SH-SY5Y (cell line): ENCODE results near the gene KLKB1.

Experiments
- GATA2 ChIP-seq: IDR thresholded peaks from 2 replicates; pipeline ENCODE4 v1.6.1; 2011; ENCODE audit warnings: mild to moderate bottlenecking, low read depth, low read length
- GATA3 ChIP-seq: IDR thresholded peaks from 2 replicates; pipeline ENCODE4 v1.6.1; 2011; ENCODE audit warnings: low read depth, mild to moderate bottlenecking, low read length, moderate library complexity

Gene KLKB1

DNA sequence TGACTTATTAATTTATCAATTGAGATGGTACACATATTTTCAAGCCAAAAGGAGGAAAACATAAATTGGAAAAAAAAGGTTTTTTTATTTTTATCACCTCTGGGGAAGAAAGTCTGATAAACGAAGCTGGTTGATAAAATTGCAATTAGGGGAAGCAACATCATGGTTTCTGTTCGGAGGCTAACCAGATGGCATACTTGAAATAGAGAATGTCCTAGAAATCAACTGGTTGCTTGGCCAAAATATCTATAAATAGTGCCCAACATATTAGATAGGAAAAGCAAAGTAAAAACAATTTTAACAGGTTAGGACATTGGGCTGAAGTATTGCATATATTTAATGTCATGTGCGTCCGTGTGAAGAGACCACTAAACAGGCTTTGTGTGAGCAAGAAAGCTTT, 14.3 kb downstream of the KLKB1 start:
- TF ChIP-seq GATA2 (no peak), GATA3 (no peak)

DNA sequence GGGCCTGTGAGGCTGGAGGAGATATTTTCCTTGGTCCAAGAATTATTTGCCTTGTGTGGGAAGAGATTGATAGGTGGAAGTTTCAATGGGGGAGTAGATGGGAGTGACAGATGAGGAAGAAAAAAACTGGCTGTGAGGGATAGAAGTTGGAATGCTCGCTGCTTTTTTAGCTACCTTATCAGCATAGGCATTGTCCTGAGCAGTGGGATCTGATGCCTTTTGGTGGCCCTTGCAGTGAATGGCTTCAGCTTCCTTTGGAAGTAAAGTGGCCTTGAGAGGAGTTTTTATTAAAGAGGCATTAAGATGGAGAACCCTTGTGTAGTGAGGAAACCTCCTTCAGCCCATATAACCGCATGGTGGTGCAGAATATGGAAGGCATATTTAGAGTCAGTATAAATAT, 16.0 kb downstream of the KLKB1 start:
- TF ChIP-seq GATA3: no peak
- no peak for TF ChIP-seq GATA2

DNA sequence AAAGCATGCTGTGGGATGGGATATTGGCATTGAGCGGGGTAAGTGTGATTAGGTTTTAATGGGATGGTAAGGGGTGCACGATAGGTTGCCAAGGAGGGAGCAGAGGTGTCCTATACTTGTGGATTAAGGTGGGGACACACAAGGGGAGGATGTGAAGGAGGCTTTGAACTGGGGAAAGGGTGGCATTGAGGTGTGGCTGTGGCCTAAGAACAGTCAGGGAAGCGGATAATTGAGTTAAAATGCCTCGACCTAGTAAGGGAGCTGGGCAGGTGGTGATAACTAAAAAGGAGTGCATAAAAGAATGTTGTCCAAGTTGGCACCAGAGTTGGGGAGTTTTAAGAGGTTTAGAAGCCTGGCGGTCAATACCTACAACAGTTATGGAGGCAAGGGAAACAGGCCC, 17.5 kb downstream of the KLKB1 start:
- no peak for TF ChIP-seq GATA2

DNA sequence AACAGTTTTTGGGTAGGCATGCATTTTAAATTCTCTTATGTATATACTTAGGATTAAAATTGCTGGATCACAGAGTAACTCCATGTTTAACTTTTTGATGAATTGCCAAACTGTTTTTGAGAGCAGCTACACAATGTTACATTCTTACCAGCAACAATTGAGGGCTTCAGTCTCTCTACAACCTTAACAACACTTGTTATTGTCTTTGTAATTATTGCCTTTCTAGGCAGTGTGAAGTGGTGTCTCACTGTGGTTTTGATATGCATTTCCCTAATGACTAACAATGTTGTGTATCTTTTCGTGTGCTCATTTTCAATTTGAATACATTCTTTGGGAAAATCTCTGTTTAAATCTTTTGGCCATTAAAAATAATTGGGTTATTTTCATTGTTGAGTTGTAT, 21.3 kb downstream of the KLKB1 start:
- TF ChIP-seq GATA2 (no peak), GATA3 (no peak)

DNA sequence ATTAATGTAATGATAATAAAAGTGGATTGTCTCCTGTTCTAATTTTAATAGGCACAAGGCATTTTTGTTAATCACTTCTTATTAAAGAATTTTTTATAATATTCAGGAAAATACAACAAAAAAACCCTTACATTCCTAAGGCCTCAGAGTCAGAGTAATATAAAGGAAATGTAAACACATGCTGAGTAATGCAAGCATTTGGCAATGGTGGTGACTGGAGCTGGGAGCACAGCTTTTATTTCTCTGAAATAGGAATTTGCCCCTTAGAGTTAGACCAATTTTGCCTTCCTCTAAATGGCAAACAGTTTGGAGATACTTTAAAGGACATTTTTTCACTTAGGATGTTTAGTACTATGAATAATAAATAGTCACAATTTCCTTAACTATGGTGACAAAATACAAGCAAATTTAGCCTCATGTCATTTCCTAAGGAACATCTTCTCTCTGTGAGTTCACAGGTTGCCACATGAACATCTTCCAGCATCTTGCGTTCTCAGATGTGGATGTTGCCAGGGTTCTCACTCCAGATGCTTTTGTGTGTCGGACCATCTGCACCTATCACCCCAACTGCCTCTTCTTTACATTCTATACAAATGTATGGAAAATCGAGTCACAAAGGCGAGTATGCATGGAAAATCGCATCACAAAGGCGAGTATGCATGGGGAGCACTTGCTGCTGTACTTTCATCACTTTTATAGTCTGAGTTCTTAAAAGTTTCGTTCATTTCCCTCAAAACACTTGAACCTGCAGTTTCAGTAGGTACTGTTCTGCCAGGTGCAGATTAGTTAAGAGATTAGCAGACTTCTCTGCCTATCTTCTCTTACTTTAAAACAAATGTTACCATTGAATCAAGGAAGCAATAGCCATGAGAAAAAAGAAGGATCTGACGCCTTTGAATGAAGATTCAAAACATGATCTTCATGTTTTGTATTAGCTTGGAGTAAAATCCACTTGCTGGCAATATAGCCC, 22.8 kb downstream of the KLKB1 start:
- TF ChIP-seq GATA2 (no peak), GATA3 (no peak)

- no peak for TF ChIP-seq GATA3
- TF ChIP-seq GATA2: no peak
Measured at GRCh38 chr4:186250760-186251159, 23.5 kb downstream of the KLKB1 start.

DNA sequence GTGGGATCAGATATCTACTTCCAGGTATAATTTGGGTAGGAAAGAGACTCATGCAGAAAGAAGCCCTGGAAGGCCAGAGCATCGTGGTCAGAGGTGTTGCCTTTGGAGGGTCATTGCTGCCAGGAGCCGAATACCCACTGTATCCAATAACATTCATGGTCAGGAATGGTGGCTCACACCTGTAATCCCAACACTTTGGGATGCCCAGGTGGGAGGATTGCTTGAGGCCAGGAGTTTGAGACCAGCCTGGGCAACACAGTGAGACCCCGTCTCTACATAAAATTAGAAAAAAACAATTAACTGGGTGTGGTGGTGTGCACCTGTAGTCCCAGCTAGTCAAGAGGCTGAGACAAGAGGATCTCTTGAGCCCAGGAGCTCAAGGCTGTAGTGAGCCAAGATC, 27.8 kb downstream of the KLKB1 start:
- TF ChIP-seq GATA2 (no peak), GATA3 (no peak)

DNA sequence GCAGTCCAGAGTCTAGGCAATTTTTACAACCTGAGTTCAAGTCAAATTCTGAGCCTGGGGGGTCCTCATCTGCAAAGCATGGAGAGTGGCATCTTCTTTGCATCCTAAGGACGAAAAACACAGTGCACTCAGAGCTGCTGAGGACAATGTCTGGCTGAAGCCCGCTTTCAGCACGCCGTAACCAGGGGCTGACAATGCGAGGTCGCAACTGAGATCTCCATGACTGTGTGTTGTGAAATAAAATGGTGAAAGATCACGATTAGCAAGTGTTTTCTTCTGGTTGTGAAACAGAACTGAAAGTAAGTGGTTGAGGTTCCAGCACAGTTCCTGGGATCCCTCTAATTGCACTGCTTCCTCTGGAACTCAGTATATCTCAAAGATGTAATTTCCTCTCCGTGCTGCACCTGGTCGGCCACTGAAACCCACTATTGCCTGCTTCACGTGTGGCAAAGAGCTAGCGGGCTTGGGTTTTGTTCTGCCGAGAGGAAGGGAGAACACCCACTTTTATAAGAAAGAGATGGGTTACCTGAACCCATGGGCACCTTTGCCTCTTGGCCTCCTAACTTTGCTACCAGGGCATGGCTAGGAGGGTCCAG, 31.0 kb downstream of the KLKB1 start:
- TF ChIP-seq GATA3: no peak
- no peak for TF ChIP-seq GATA2

DNA sequence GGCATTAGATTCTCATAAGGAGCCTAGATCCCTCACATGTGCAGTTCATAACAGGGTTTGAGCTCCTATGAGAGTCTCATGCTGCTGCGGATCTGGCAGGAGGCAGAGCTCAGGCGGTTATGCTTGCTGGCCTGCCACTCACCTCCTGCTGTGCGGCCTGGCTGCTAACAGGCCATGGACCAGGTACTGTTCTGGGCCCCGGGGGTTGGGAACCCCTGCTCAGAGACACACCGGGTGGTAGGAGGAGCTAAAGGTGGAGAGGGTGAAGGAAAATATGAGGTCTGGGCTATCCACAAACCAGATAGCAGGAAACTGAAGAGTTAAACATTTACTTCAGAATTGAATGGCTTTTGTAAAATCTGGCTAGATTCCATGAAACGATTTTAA, 32.8 kb downstream of the KLKB1 start:
- TF ChIP-seq GATA2: no peak
- no peak for TF ChIP-seq GATA3

DNA sequence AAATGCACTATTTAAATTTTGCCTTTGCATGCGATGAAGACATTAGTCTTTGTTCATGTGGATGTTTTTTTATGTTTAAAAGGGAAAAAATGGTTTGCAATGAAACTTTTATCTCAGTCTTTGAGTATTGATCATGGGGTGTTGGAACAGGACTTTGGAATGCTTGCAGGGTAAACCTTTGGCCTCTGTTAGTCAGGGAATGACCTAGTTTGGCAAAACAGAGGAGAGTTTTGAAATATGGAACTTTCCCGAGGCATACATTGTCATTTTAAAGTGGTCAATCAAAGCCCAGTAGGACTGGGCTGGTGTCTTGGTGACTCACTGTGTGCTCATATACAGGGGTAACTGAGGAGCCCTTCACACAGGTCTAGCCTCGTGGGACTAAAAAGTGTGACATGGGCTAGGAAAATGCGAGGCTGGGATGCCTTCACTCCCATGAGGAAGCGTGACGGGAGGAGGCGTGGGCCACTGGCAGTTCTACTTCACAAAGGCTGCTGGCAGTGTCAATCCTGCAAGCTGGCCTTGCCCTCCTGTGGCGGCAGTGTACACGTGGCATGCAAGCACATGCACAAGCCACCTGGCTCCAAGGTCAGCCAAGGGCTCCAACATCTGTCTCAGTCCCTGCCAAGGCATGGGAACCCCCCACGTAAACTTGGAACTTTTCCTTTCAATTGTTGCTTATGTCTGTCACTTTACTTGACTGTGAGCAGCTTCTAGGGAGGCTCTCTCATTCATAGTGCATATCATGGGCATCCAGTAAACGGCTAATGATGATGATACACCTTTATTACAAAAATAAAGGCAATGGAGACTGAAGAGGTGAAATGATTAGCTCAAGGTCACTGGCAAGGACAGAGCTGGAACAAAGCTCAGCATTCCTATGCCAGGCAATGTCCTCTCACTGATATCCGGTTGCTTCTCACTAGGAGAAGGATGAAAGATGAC, 33.5 kb downstream of the KLKB1 start:
- no peak for TF ChIP-seq GATA3

GRCh38 chr4:186264660-186265059, 37.4 kb downstream of the KLKB1 start:
- TF ChIP-seq GATA3 (no peak), GATA2 (no peak)

- TF ChIP-seq GATA2 (no peak), GATA3 (no peak)
Measured at GRCh38 chr4:186265683-186266652, 38.7 kb downstream of the KLKB1 start, which contains the start of gene F11. Gene F11 (plus strand): TSS chr4:186266189. CDS start chr4:186267137, 948 bp downstream.
